Left ventricle myocardium inferior (tissue), 1 donor: ENCODE measurements around the gene COL23A1. TPM values are rescaled to one million over a fixed set of nuclear protein-coding genes. Genes with fewer than 3 reads are reported as not detected.

Experiments used
- DNase-seq: peaks from one replicate; pipeline ENCODE4 v3.0.0-alpha.2; 2020
- H3K27ac ChIP-seq: fragments of 200-600 bp; replicated peaks from 2 replicates; pipeline ENCODE4 v1.8.0; 2021
- H3K27me3 ChIP-seq: fragments of 200-600 bp; 2 replicates; pipeline ENCODE4 v1.8.0; 2021; ENCODE audit warnings: low read depth
- H3K36me3 ChIP-seq: fragments of 200-600 bp; 2 replicates; pipeline ENCODE4 v1.8.0; 2021
- H3K4me1 ChIP-seq: fragments of 200-600 bp; 2 replicates; pipeline ENCODE4 v1.8.0; 2021
- H3K4me3 ChIP-seq: fragments of 200-600 bp; 2 replicates; pipeline ENCODE4 v1.8.0; 2021; ENCODE audit warnings: mild to moderate bottlenecking, moderate library complexity
- H3K9me3 ChIP-seq: fragments of 200-600 bp; replicated peaks from 2 replicates; pipeline ENCODE4 v1.8.0; 2021
- CTCF ChIP-seq: fragments of 200-600 bp; IDR thresholded peaks from 2 replicates; pipeline ENCODE4 v1.8.0; 2021; ENCODE audit warnings: antibody characterized with exemption, mild to moderate bottlenecking, borderline replicate concordance
- intact Hi-C: fragments of 100-400 bp; cut with micrococcal nuclease; formaldehyde crosslinking; loops from one replicate; pipeline ENCODE4 v1.11.0; 2022
- total RNA-seq: library from RNA; stranded (reverse); fragmentation: NEBNext Ultra II Directional; extraction: Animal tissue kit (Norgen Biotek cat#: 25700); gene quantifications from one replicate; pipeline ENCODE4 v1.2.1, GENCODE V29; 2021
- donor health status: DM: no; HTN: yes; CAD: no; lungs with severe emphysema.

Gene COL23A1
- total RNA-seq, 1 donor from 2014 or later: 27.4 TPM

- Histone ChIP-seq H3K36me3 (no peaks in the 10 kb centered on the region), H3K27me3 (no peaks in the 10 kb centered on the region), H3K4me1 (peaks cover 6% of the 10 kb centered on the region), H3K4me3 (no peak overlapping the region), H3K9me3 (no peaks in the 10 kb centered on the region), H3K27ac (no peak overlapping the region)
- no peak for DNase-seq
- intact Hi-C loops: no loop called here
- TF ChIP-seq CTCF: no peak
Measured at GRCh38 chr5:178323541-178323865, 266.7 kb downstream of the COL23A1 start.

DNA sequence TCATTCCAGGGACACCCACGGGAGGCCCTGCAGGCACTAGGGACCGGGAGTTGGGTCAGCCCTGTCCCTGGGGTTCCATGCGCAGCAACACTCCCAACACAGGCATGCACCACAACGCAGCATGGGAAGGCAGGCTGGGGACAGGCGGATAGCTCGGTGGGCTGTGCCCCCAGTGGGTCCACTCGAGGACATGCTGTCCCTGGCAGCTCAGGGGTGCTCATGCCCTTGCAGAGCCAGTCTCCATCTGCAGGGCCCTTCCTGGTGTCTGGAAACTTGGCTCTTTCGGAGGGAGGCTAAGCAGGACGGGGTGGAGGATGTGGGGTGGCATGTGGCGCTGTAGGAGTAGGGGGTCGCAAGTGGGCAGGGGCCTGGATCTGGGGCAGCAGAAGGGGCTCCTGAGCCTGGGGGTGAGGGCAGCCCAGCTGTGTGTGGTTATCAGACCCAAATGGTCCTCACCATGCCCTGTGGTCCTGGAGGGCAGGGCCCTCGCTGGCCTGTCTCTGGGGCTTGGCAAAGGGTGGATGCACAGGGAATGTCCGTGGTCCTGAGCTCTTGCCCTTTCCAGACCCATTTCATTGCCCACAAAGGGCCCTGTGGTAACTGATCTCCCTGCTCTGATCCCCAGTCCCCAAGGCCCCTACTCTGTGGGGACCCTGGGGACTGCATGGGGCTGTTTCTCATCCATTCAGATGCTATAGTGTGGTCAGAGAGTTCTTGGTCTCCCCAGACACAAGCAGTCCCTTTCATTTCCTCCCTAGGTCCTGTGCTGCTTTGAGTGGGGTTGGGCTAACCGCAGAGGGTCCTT, 267.3 kb downstream of the COL23A1 start:
- no peak for TF ChIP-seq CTCF
- Histone ChIP-seq H3K9me3 (no peaks in the 10 kb centered on the region), H3K4me3 (no peak overlapping the region), H3K36me3 (no peaks in the 10 kb centered on the region), H3K4me1 (peaks cover 6% of the 10 kb centered on the region), H3K27me3 (no peaks in the 10 kb centered on the region), H3K27ac (no peak overlapping the region)
- intact Hi-C loops: no loop called here
- DNase-seq: no peak

- intact Hi-C loops: no loop called here
- Histone ChIP-seq H3K36me3 (no peaks in the 10 kb centered on the region), H3K4me1 (no peaks in the 10 kb centered on the region), H3K4me3 (no peak overlapping the region), H3K27ac (no peak overlapping the region), H3K27me3 (no peaks in the 10 kb centered on the region), H3K9me3 (no peaks in the 10 kb centered on the region)
- DNase-seq: no peak
- TF ChIP-seq CTCF: no peak
Measured at GRCh38 chr5:178320281-178320855, 269.8 kb downstream of the COL23A1 start.

- intact Hi-C loops: no loop called here
- Histone ChIP-seq H3K36me3 (no peaks in the 10 kb centered on the region), H3K27me3 (no peaks in the 10 kb centered on the region), H3K4me1 (no peaks in the 10 kb centered on the region), H3K9me3 (no peaks in the 10 kb centered on the region), H3K4me3 (no peak overlapping the region), H3K27ac (no peak overlapping the region)
- no peak for TF ChIP-seq CTCF
- no peak for DNase-seq
Measured at GRCh38 chr5:178319541-178320041, 270.6 kb downstream of the COL23A1 start.

- no peak for TF ChIP-seq CTCF
- no peak for DNase-seq
- intact Hi-C loops: no loop called here
- H3K27ac ChIP-seq: no peak overlapping the region
- H3K9me3 ChIP-seq: no peaks in the 10 kb centered on the region
- H3K4me1 ChIP-seq: no peaks in the 10 kb centered on the region
- H3K36me3 ChIP-seq: no peaks in the 10 kb centered on the region
- H3K27me3 ChIP-seq: no peaks in the 10 kb centered on the region
- no peak overlapping the region for H3K4me3 ChIP-seq
Measured at GRCh38 chr5:178318893-178319292, 271.3 kb downstream of the COL23A1 start.
